PC-9 (cell line): ENCODE results near the gene H6PD. TPM values are rescaled to one million over a fixed set of nuclear protein-coding genes. Genes with fewer than 3 reads are reported as not detected.

Experiments used
- BruUV-seq: library from RNA; stranded (reverse); fragments of 400-500 nt; replicated peaks from 2 replicates; lab custom pipeline; 2021; lab: Mats Ljungman, UMichigan
- CTCF ChIA-PET: fragments of 300-600 bp; sonication (Branson Sonifier 250); formaldehyde crosslinking; loops from one replicate; lab custom pipeline; 2022; ENCODE audit warnings: antibody characterized with exemption; lab: Charles Lee
- POLR2A ChIA-PET: fragments of 300-600 bp; sonication (Branson Sonifier 250); formaldehyde crosslinking; loops from one replicate; lab custom pipeline; 2022; ENCODE audit warnings: antibody characterized with exemption; ENCODE audit not compliant: unreplicated experiment; lab: Charles Lee
- DNase-seq, 2 experiments: peaks; one replicate each; pipeline versions ENCODE4 v3.0.0 to v3.0.0-alpha.2; 2015 to 2022; ENCODE audit warnings: mixed read lengths in 1 of 2
- H2AFZ ChIP-seq: fragments of 200-600 bp; sonication (generic); 2 replicates; pipeline ENCODE4 v1.8.1; 2017; ENCODE audit warnings: antibody characterized with exemption
- H3F3A ChIP-seq: fragments of 200-600 bp; sonication (generic); 2 replicates; pipeline ENCODE4 v1.8.1; 2017; ENCODE audit warnings: antibody characterized with exemption, mild to moderate bottlenecking, low read depth; ENCODE audit not compliant: insufficient read depth
- H3K27ac ChIP-seq: fragments of 200-600 bp; sonication (generic); 2 replicates; pipeline ENCODE4 v1.6.1; 2016; ENCODE audit warnings: mixed run types
- H3K27me3 ChIP-seq: fragments of 200-600 bp; sonication (generic); 2 replicates; pipeline ENCODE4 v1.6.1; 2016; ENCODE audit warnings: low read depth, mixed run types; ENCODE audit not compliant: insufficient read depth
- H3K36me3 ChIP-seq: fragments of 200-600 bp; sonication (generic); 2 replicates; pipeline ENCODE4 v1.6.1; 2016; ENCODE audit warnings: low read depth, mixed run types
- H3K4me1 ChIP-seq: fragments of 200-600 bp; sonication (generic); replicated peaks from 2 replicates; pipeline ENCODE4 v1.6.1; 2016; ENCODE audit warnings: mixed run types; ENCODE audit not compliant: insufficient read depth
- H3K4me2 ChIP-seq: fragments of 200-600 bp; sonication (generic); 2 replicates; pipeline ENCODE4 v1.6.1; 2017; ENCODE audit warnings: mixed run types
- H3K4me3 ChIP-seq: fragments of 200-600 bp; sonication (generic); 2 replicates; pipeline ENCODE4 v1.6.1; 2016; ENCODE audit warnings: mixed run types
- H3K79me2 ChIP-seq: fragments of 200-600 bp; sonication (generic); 2 replicates; pipeline ENCODE4 v1.6.1; 2017; ENCODE audit warnings: low read depth, mixed run types
- H3K9me2 ChIP-seq: fragments of 200-600 bp; sonication (generic); 2 replicates; pipeline ENCODE4 v1.8.1; 2017; ENCODE audit warnings: mild to moderate bottlenecking; ENCODE audit not compliant: insufficient read depth
- H3K9me3 ChIP-seq: fragments of 200-600 bp; sonication (generic); 2 replicates; pipeline ENCODE4 v1.8.1; 2016; ENCODE audit warnings: low read depth; ENCODE audit not compliant: insufficient read depth
- H4K20me1 ChIP-seq: fragments of 200-600 bp; sonication (generic); 2 replicates; pipeline ENCODE4 v1.8.1; 2017; ENCODE audit not compliant: insufficient read depth
- CTCF ChIP-seq: fragments of 200-600 bp; sonication (generic); conservative IDR thresholded peaks from 2 replicates; pipeline ENCODE4 v1.6.1; 2017; ENCODE audit warnings: mixed run types, antibody characterized with exemption, mild to moderate bottlenecking, moderate library complexity
- EZH2 ChIP-seq: fragments of 200-600 bp; sonication (generic); IDR thresholded peaks from 2 replicates; pipeline ENCODE4 v1.8.0; 2017; ENCODE audit warnings: antibody characterized with exemption, low read depth
- intact Hi-C: fragments of 100-400 bp; cut with micrococcal nuclease; formaldehyde crosslinking; loops from one replicate; pipeline ENCODE4 v1.10.0; 2022; ENCODE audit not compliant: unreplicated experiment
- total RNA-seq: library from RNA; stranded (reverse); gene quantifications from 2 replicates; pipeline ENCODE4 v1.2.3, GENCODE V29; 2021

Gene H6PD
- total RNA-seq, 1 experiment from 2014 or later = 31.1 TPM

- CTCF ChIA-PET = no interaction called here
- POLR2A ChIA-PET = no interaction called here
- no TSS peak for BruUV-seq
Measured at GRCh38 chr1:9246215-9246614, 11.6 kb downstream of the H6PD start.

DNA sequence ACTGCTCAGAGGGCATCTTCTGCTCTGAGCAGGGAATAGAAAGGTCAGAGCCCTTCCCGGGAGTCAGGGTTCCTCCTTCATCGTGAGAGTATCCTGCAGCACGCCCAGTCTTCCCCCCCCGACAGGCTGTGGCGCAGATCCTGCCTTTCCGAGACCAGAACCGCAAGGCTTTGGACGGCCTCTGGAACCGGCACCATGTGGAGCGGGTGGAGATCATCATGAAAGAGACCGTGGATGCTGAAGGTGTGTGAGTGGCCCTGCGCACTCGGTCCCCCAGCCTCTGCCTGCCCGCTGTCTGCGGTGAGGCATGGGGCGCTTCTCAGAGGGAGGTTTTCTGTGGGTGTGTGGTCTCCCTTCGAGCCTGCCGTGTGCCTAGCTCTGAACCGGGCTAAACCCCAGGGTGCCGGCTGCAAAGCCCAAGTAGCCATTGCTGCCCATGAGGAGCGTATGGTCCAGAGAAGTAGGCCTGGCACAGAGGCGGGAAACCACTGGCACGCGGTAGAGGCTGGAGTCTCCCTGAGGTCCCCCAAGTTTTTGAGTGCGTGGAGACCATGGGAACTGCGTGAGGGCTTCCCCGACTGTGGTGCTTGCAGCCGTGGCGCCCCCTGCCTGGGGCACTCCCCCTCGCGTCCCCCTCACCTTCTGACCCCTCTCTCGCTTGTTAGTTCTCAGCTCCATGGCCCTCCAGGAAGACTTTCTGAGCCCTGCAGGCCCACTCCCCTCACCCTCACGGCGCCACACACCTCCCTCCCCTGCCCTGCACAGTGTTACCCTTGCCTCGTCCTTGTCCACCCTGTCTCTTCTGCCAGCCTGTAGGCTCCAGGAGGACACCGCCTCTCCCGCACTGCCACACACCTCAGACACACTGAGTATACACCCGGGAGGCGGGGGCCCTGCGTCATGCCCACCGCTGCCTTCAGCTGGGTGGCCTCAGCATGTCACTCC lies 12.5 kb downstream of the H6PD start:
- no peak overlapping the region for H3K4me2 ChIP-seq
- H2AFZ ChIP-seq = no peak overlapping the region
- CTCF ChIA-PET = interaction anchor here (0.6 kb wide), 1 partner anchor 81 kb away, joined by 5 read pairs; no protein-coding TSS in a partner anchor
- intact Hi-C loops = no loop called here
- no TSS peak for BruUV-seq
- TF ChIP-seq EZH2 = no peak
- TF ChIP-seq CTCF = no peak
- H3K4me1 ChIP-seq = peaks cover 4% of the 10 kb centered on the region; the same call in 1 of the 2 replicates
- no peaks in the 10 kb centered on the region for H3K9me3 ChIP-seq
- no peaks in the 10 kb centered on the region for H4K20me1 ChIP-seq
- H3K9me2 ChIP-seq = no peaks in the 10 kb centered on the region
- H3K79me2 ChIP-seq = no peaks in the 10 kb centered on the region
- 0 out of 2 replicates have a peak, but pooled peaks cover 4% of the 10 kb centered on the region for H3F3A ChIP-seq
- H3K4me3 ChIP-seq = no peak overlapping the region
- DNase-seq = no peak
- H3K27me3 ChIP-seq = no peaks in the 10 kb centered on the region
- no peak overlapping the region for H3K27ac ChIP-seq
- H3K36me3 ChIP-seq = no peaks in the 10 kb centered on the region
- POLR2A ChIA-PET = no interaction called here

More at GRCh38 chr1:9246215-9246614, 11.6 kb downstream of the H6PD start:
- H3K9me2 ChIP-seq = no peaks in the 10 kb centered on the region
- intact Hi-C loops = no loop called here
- no peaks in the 10 kb centered on the region for H3K27me3 ChIP-seq
- H3K79me2 ChIP-seq = no peaks in the 10 kb centered on the region
- H2AFZ ChIP-seq = no peak overlapping the region
- no peak overlapping the region for H3K4me3 ChIP-seq
- no peak for DNase-seq
- no peak overlapping the region for H3K4me2 ChIP-seq
- TF ChIP-seq EZH2 = no peak
- no peak for TF ChIP-seq CTCF
- no peak overlapping the region for H3K27ac ChIP-seq
- no peaks in the 10 kb centered on the region for H4K20me1 ChIP-seq
- no peaks in the 10 kb centered on the region for H3K9me3 ChIP-seq
- no peaks in the 10 kb centered on the region for H3K36me3 ChIP-seq
- H3F3A ChIP-seq = 0 out of 2 replicates have a peak, but pooled peaks cover 4% of the 10 kb centered on the region
- peaks cover 4% of the 10 kb centered on the region; the same call in 1 of the 2 replicates for H3K4me1 ChIP-seq

DNA sequence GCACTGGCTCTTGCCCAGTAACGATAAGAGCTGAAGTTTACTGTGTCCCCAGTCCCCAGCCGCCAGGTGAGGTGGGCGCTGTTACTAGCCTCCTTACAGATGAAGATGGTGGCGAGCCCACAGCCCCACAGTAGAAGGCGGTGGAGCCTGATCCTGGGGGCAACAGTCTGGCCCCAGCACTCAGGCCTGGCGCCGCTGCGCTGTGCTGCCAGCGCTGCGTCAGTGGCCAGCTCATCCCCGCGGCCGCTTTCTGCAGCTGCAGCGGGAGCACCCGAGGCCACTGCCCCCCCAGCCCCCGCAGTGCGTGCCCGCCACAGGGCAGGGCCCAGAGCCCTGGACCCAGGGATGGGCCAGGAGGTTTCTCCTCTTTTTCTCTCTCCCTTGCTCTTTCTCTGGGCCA lies 13.3 kb downstream of the H6PD start:
- POLR2A ChIA-PET = no interaction called here
- no peaks in the 10 kb centered on the region for H3K9me3 ChIP-seq
- TF ChIP-seq CTCF (no peak), EZH2 (no peak)
- BruUV-seq = no TSS peak
- no peaks in the 10 kb centered on the region for H3K9me2 ChIP-seq
- H4K20me1 ChIP-seq = no peaks in the 10 kb centered on the region
- no peak overlapping the region for H3K4me2 ChIP-seq
- peaks cover 4% of the 10 kb centered on the region; the same call in 1 of the 2 replicates for H3K4me1 ChIP-seq
- intact Hi-C loops = no loop called here
- no peaks in the 10 kb centered on the region for H3K27me3 ChIP-seq
- no peaks in the 10 kb centered on the region for H3K79me2 ChIP-seq
- no peaks in the 10 kb centered on the region for H3K36me3 ChIP-seq
- H3K27ac ChIP-seq = no peak overlapping the region
- no peak for DNase-seq
- H3K4me3 ChIP-seq = no peak overlapping the region
- H3F3A ChIP-seq = 0 out of 2 replicates have a peak, but pooled peaks cover 4% of the 10 kb centered on the region
- H2AFZ ChIP-seq = no peak overlapping the region
- CTCF ChIA-PET = no interaction called here
